Prostate gland (tissue), 2 donors: ENCODE data around the gene WDFY3.

Experiments
- CTCF ChIP-seq, 4 experiments: fragments of 200-600 bp in 2 of 4; fragments of 450-650 bp in 2 of 4; sonication (generic) in 2 of 4; IDR thresholded peaks; 1 replicate in 3 of 4; 2 replicates in 1 of 4; pipeline ENCODE4 v1.5.1; 2016 to 2019; ENCODE audit warnings: antibody characterized with exemption in 4 of 4, mild to moderate bottlenecking in 2 of 4, moderate library complexity in 2 of 4
- POLR2A ChIP-seq: fragments of 450-650 bp; IDR thresholded peaks from one replicate; pipeline ENCODE4 v1.6.1; 2016; ENCODE audit warnings: antibody characterized with exemption, mild to moderate bottlenecking
- POLR2AphosphoS5 ChIP-seq: sonication (generic); formaldehyde crosslinking; IDR thresholded peaks from one replicate; pipeline ENCODE4 v1.6.1; 2017; ENCODE audit warnings: antibody characterized with exemption

- TF ChIP-seq CTCF (IDR thresholded peaks at IDR 0.05) (no peak), POLR2A (no peak), POLR2AphosphoS5 (no peak)
Observed at GRCh38 chr4:84849051-84849640, 117.3 kb downstream of the WDFY3 start.
